Epithelial cell of esophagus (primary cell): ENCODE results near the gene CLEC7A.

Experiments
- DNase-seq: peaks from one replicate; pipeline ENCODE4 v3.0.0; 2010; ENCODE audit warnings: low read depth
- H3K4me3 ChIP-seq: 2 replicates; pipeline ENCODE4 v1.5.1; 2011; ENCODE audit warnings: mild to moderate bottlenecking, low read length, control low read depth
- TF ChIP-seq, protein P1 (sequence below): IDR thresholded peaks from 2 replicates; pipeline ENCODE4 v1.5.1; 2011; ENCODE audit warnings: low read depth, mild to moderate bottlenecking, low read length, control low read depth, inconsistent platforms; ENCODE audit not compliant: insufficient read depth; ENCODE audit errors: missing control alignments

Gene CLEC7A

DNA sequence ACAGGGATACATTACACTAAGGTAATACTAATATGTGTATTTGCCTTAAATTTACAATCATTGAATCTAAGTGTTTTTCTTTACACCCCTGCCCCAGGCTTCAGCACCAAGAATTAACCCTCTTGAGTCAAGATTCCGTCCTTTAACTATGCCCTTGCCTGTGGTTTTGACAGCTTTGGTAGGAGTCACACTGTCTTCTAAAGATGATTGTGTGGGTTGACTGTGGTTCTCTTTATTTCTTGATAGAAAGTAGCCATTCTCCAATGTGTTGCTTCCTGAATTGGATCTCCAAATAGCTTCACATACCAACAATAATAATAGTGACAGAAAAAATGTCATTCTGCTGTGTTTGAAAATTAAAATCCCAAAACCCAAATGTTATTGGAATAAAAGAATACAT lies 3.6 kb downstream of the CLEC7A start:
- H3K4me3 ChIP-seq: no peak overlapping the region
- no peak for DNase-seq
- TF ChIP-seq, protein P1, sequence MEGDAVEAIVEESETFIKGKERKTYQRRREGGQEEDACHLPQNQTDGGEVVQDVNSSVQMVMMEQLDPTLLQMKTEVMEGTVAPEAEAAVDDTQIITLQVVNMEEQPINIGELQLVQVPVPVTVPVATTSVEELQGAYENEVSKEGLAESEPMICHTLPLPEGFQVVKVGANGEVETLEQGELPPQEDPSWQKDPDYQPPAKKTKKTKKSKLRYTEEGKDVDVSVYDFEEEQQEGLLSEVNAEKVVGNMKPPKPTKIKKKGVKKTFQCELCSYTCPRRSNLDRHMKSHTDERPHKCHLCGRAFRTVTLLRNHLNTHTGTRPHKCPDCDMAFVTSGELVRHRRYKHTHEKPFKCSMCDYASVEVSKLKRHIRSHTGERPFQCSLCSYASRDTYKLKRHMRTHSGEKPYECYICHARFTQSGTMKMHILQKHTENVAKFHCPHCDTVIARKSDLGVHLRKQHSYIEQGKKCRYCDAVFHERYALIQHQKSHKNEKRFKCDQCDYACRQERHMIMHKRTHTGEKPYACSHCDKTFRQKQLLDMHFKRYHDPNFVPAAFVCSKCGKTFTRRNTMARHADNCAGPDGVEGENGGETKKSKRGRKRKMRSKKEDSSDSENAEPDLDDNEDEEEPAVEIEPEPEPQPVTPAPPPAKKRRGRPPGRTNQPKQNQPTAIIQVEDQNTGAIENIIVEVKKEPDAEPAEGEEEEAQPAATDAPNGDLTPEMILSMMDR: no peak

DNA sequence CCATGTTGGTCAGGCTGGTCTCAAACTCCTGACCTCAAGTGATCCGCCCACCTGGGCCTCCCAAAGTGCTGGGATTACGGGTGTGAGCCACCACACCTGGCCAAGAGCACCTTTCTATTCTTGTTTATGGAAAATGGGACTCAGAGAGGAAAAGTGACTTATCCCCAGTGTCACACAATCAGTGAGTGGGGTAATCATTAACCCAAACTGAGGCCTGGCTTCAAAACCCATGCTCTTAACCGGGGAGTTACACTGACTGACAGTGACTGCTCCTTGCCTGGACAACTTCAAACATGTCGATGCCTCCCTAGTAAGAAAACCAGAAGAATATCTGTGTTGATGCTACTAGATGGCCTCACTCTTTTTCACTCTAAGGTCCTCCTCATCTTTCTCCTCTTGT lies 7.3 kb downstream of the CLEC7A start:
- no peak overlapping the region for H3K4me3 ChIP-seq
- TF ChIP-seq, protein P1: no peak
- no peak for DNase-seq

GRCh38 chr12:10121278-10121677 lies 8.7 kb downstream of the CLEC7A start:
- no peak for DNase-seq
- no peak overlapping the region for H3K4me3 ChIP-seq

DNA sequence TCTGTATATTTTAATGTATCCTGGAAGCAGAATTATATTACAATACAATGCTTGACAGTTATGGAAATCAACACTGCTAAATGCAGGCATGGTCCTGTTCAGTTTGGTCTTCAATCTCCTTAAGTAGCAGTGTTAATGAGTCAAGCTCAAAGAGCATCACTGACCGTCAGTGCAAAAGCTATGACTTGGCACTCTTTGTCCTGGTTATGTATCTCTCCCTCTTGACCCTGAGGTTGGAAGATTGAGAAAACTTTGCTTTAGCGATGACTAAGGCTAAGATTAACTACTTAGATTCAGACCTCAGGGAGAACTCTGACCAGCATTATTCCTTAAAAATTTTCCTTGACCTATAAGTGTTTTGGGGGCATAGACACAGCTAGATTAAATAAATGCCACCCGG lies 10.9 kb downstream of the CLEC7A start:
- DNase-seq: no peak
- TF ChIP-seq, protein P1: no peak
- H3K4me3 ChIP-seq: no peak overlapping the region

More at GRCh38 chr12:10121278-10121677, 8.7 kb downstream of the CLEC7A start:
- TF ChIP-seq, protein P1: no peak

GRCh38 chr12:10115890-10116289 lies 14.1 kb downstream of the CLEC7A start:
- TF ChIP-seq, protein P1: no peak
- peak; percentile 66 for DNase-seq
- no peak overlapping the region for H3K4me3 ChIP-seq

DNA sequence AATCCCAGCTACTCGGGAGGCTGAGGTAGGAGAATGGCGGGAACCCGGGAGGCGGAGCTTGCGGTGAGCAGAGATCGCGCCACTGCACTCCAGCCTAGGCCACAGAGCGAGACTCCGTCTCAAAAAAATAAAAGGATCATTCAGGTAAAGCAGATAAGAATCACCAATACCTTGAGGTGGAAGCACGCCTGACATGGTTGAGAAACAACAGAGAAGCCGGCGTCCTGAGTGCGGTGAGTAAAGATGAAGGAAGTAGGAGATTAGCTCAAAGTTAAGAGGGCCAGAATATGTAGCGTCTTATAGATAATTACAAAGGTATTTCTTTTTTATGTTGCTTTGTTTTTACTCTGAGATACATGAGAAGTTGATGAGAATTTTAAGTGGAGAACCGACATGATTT lies 14.7 kb downstream of the CLEC7A start:
- TF ChIP-seq, protein P1: no peak

DNA sequence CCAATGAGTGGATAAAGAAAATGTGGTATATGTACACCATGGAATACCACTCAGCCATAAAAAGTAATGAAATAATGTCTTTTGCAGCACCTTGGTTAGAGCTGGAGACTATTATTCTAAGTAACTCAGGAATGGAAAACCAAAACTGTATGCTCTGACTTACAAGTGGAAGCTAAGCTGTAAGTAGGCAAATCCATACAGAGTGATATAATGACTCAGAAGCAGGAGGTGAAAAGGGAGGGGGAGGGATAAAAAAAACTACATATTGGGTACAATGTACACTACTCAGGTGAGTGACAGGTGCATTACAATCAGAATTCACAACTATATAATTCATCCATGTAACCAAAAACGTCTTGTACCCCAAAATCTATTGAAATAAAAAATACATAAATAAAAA lies 16.1 kb downstream of the CLEC7A start:
- H3K4me3 ChIP-seq: no peak overlapping the region
- TF ChIP-seq, protein P1: no peak
- peak; percentile 30 for DNase-seq

More for the DNA sequence above, 14.7 kb downstream of the CLEC7A start:
- DNase-seq: no peak
- no peak overlapping the region for H3K4me3 ChIP-seq
